Trophoblast cell (in vitro differentiated cells and primary cell): Measurements from ENCODE around the gene ANKMY1.

Source experiments
- DNase-seq, 2 donors: peaks; one replicate each; pipeline ENCODE4 v3.0.0-alpha.2; 2016
- H2AFZ ChIP-seq: 2 replicates; pipeline ENCODE4 v1.6.1; 2013; ENCODE audit warnings: low read length, moderate library complexity, mild to moderate bottlenecking; ENCODE audit not compliant: insufficient read depth, poor library complexity
- H2AK5ac ChIP-seq: 2 replicates; pipeline ENCODE4 v1.6.1; 2013; ENCODE audit warnings: mild to moderate bottlenecking, low read length
- H2BK120ac ChIP-seq: 2 replicates; pipeline ENCODE4 v1.6.1; 2013; ENCODE audit warnings: low read length, mild to moderate bottlenecking, moderate library complexity; ENCODE audit not compliant: insufficient read depth, poor library complexity
- H2BK12ac ChIP-seq: 2 replicates; pipeline ENCODE4 v1.6.1; 2013; ENCODE audit warnings: mild to moderate bottlenecking, low read length, moderate library complexity
- H2BK5ac ChIP-seq: 2 replicates; pipeline ENCODE4 v1.6.1; 2013; ENCODE audit warnings: low read length, low read depth, moderate library complexity, mild to moderate bottlenecking; ENCODE audit not compliant: poor library complexity
- H3K14ac ChIP-seq: 2 replicates; pipeline ENCODE4 v1.6.1; 2013; ENCODE audit warnings: mild to moderate bottlenecking, low read length
- H3K18ac ChIP-seq: 2 replicates; pipeline ENCODE4 v1.6.1; 2013; ENCODE audit warnings: mild to moderate bottlenecking, low read length
- H3K23ac ChIP-seq: 2 replicates; pipeline ENCODE4 v1.6.1; 2013; ENCODE audit warnings: low read length
- H3K27ac ChIP-seq: 2 replicates; pipeline ENCODE4 v1.5.1; 2013; ENCODE audit warnings: low read depth, mild to moderate bottlenecking, inconsistent platforms, low read length, moderate library complexity
- H3K27me3 ChIP-seq: 2 replicates; pipeline ENCODE4 v1.6.1; 2013; ENCODE audit warnings: inconsistent platforms, mild to moderate bottlenecking, low read length, moderate library complexity; ENCODE audit not compliant: insufficient read depth
- H3K36me3 ChIP-seq, 2 experiments: 1 replicate in 1 of 2; 2 replicates in 1 of 2; pipeline ENCODE4 v1.6.1; 2013; ENCODE audit warnings: low read length in 2 of 2, mild to moderate bottlenecking in 2 of 2, moderate library complexity in 1 of 2; ENCODE audit not compliant: insufficient read depth in 2 of 2, control insufficient read depth in 1 of 2
- H3K4ac ChIP-seq: 2 replicates; pipeline ENCODE4 v1.6.1; 2013; ENCODE audit warnings: low read depth, mild to moderate bottlenecking, low read length, moderate library complexity
- H3K4me1 ChIP-seq, 2 experiments: 1 replicate in 1 of 2; 2 replicates in 1 of 2; pipeline ENCODE4 v1.6.1; 2013; ENCODE audit warnings: low read length in 2 of 2, mild to moderate bottlenecking in 2 of 2, moderate library complexity in 1 of 2; ENCODE audit not compliant: insufficient read depth in 2 of 2, control insufficient read depth in 1 of 2
- H3K4me2 ChIP-seq: 2 replicates; pipeline ENCODE4 v1.6.1; 2013; ENCODE audit warnings: inconsistent platforms, mild to moderate bottlenecking, low read length, moderate library complexity
- H3K4me3 ChIP-seq: 2 replicates; pipeline ENCODE4 v1.5.1; 2013; ENCODE audit warnings: mild to moderate bottlenecking, low read depth, low read length, inconsistent platforms
- H3K79me1 ChIP-seq: one replicate; pipeline ENCODE4 v1.6.1; 2013; ENCODE audit warnings: low read length
- H3K79me2 ChIP-seq: 2 replicates; pipeline ENCODE4 v1.6.1; 2013; ENCODE audit warnings: low read length, mild to moderate bottlenecking; ENCODE audit not compliant: control insufficient read depth, insufficient read depth, poor library complexity
- H3K9ac ChIP-seq: 2 replicates; pipeline ENCODE4 v1.6.1; 2013; ENCODE audit warnings: mild to moderate bottlenecking, low read length
- H3K9me3 ChIP-seq: 2 replicates; pipeline ENCODE4 v1.6.1; 2013; ENCODE audit warnings: low read depth, mild to moderate bottlenecking, control low read depth, inconsistent platforms, low read length; ENCODE audit not compliant: insufficient read depth
- H4K12ac ChIP-seq: 2 replicates; pipeline ENCODE4 v1.6.1; 2013; ENCODE audit warnings: low read depth, mild to moderate bottlenecking, low read length, moderate library complexity
- H4K8ac ChIP-seq: 2 replicates; pipeline ENCODE4 v1.6.1; 2013; ENCODE audit warnings: low read depth, mild to moderate bottlenecking, low read length, moderate library complexity
- H4K91ac ChIP-seq: one replicate; pipeline ENCODE4 v1.6.1; 2013; ENCODE audit warnings: low read depth, mild to moderate bottlenecking, low read length, moderate library complexity
- WGBS: extraction: QIAGEN DNeasy Blood & Tissue Kit; methylation state at CpG from one replicate; pipeline ENCODE4 v1.1.7; 2013; ENCODE audit warnings: missing lambda C conversion rate; ENCODE audit not compliant: insufficient read length, insufficient coverage; ENCODE audit errors: extremely low coverage; 5-methylcytosine and 5-hydroxymethylcytosine counted together

ANKMY1 gene

DNA sequence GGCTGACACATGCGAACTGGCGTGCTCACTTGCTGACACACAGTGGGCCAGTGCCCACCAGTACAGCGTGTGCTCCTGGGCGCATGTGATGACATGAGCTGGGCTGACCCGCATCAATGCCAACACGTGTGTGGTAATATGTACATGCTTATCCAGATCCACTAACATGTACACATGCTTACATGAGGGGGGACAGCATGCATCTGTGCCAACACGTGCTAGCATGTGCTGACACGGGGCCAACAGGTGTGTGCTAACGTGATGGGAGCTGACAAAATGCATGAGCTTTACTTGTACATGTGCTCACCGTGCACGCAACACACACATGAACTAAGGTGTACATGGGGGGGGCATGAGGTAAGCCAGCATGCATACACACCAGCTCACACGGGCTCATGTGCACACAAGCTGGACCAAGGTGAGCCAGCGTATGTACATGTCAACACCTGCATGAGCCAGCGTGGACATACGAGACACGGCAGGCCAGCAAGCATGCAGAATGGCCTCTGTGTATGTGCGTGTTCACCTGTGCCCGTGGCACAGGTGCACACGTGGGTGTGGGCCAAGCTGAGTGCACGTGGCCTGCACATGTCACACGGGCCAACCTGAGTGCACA, 93.8 kb downstream of the ANKMY1 start:
- H3K18ac ChIP-seq: no peak overlapping the region
- H2AFZ ChIP-seq: no peak overlapping the region
- H3K4me3 ChIP-seq: peak overlapping the region; percentile 13
- no peak overlapping the region for H4K12ac ChIP-seq
- peaks cover 15% of the 10 kb centered on the region in 2 experiments for H3K4me1 ChIP-seq
- peaks cover 2% of the 10 kb centered on the region for H3K9me3 ChIP-seq
- no peak overlapping the region for H3K27ac ChIP-seq
- H2BK120ac ChIP-seq: no peak overlapping the region
- no peak for DNase-seq
- no peak overlapping the region for H3K23ac ChIP-seq
- no peak overlapping the region for H4K91ac ChIP-seq
- no peak overlapping the region for H2BK12ac ChIP-seq
- H3K79me1 ChIP-seq: peaks cover 9% of the 10 kb centered on the region
- no CpG with 5 or more reads among the region's 21 CpGs for WGBS
- H3K4ac ChIP-seq: no peak overlapping the region
- peaks cover 41% of the 10 kb centered on the region in 2 experiments for H3K36me3 ChIP-seq
- H2AK5ac ChIP-seq: no peak overlapping the region
- H3K27me3 ChIP-seq: no peaks in the 10 kb centered on the region
- no peak overlapping the region for H3K9ac ChIP-seq
- peaks cover 1% of the 10 kb centered on the region for H3K79me2 ChIP-seq
- H4K8ac ChIP-seq: no peak overlapping the region
- H3K4me2 ChIP-seq: no peak overlapping the region
- no peak overlapping the region for H2BK5ac ChIP-seq
- no peak overlapping the region for H3K14ac ChIP-seq

DNA sequence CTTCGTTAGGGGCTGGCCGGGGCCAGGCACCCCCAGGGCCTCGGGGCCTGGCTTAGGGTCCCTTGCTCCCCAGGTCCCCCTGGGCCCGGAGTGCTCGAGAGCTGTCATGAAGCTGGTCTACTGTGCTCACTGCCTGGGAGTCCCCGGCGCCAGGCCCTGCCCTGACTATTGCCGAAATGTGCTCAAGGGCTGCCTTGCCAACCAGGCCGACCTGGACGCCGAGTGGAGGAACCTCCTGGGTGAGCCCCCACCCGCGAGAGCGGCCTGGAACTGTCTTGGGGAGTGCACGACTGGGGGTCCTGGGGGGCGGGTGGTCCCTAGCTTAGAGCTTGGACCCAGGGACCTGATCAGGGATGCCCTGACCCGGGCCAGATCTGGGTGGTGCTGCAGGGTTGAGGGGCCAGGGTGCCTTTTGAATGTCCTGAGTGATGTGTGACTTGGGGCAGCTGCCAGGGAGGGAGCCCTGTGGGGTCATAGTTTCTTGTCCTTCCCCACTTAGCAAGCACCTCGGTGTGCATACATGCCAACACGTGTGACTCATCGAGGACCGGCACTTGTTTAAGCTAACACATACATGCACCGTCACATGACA, 94.4 kb downstream of the ANKMY1 start:
- Histone ChIP-seq H3K23ac (no peak overlapping the region), H3K27me3 (no peaks in the 10 kb centered on the region), H4K8ac (no peak overlapping the region), H3K4ac (no peak overlapping the region), H2BK5ac (no peak overlapping the region), H3K9me3 (peaks cover 2% of the 10 kb centered on the region), H3K27ac (no peak overlapping the region), H4K12ac (no peak overlapping the region), H2BK12ac (no peak overlapping the region), H3K14ac (no peak overlapping the region), H3K79me2 (peaks cover 4% of the 10 kb centered on the region), H3K36me3 (peaks cover 41% of the 10 kb centered on the region in 2 experiments), H3K18ac (no peak overlapping the region), H3K79me1 (peaks cover 15% of the 10 kb centered on the region), H2AFZ (no peak overlapping the region), H3K4me2 (no peak overlapping the region), H3K9ac (no peak overlapping the region), H2AK5ac (no peak overlapping the region), H4K91ac (no peak overlapping the region), H2BK120ac (no peak overlapping the region), H3K4me1 (peaks cover 21% of the 10 kb centered on the region in 2 experiments), H3K4me3 (no peak overlapping the region)
- DNase-seq: no peak
- no CpG with 5 or more reads among the region's 22 CpGs for WGBS

DNA sequence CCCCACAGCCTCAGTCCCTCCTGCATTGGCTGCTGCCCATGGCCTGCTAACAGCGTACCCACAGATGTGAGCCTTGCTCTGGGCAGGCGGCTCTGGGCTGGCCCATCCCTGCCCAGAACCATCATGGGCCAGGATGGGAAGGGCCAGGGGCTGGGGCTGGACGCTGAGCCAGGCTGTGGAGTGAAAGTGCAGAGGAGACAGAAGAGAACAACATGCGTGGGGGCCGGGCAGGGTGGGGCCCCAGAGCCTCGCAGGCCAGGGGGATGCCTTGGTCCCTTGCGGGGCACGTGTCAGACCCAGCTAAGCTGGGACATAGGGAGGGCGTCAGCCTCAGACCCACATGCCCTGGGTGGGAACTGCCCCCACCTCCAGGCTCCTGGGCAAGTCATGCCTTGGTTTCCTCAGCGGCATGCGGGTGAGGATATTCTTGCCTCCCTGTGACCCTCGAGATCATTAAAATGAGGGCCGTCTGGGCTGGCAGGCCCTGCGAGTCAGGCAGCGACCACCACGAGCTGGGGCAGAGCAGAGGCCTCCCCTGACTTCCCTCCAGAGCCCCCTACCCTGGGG, 95.0 kb downstream of the ANKMY1 start:
- no peak overlapping the region for H2AK5ac ChIP-seq
- no peak for DNase-seq

DNA sequence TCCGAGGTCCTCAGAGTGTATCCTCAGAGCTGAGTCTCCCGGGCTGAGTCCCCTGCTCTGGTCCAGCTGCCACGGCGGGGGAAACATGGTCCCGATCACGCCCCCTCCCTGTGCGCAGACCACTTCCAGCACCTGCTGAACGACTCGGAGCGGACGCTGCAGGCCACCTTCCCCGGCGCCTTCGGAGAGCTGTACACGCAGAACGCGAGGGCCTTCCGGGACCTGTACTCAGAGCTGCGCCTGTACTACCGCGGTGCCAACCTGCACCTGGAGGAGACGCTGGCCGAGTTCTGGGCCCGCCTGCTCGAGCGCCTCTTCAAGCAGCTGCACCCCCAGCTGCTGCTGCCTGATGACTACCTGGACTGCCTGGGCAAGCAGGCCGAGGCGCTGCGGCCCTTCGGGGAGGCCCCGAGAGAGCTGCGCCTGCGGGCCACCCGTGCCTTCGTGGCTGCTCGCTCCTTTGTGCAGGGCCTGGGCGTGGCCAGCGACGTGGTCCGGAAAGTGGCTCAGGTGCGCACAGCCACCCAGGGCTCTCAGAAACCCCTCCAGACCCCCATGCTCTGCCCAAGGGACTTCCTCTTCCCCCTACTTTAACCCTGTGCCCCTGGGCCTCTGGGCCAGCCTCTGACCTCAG, 95.6 kb downstream of the ANKMY1 start:
- Histone ChIP-seq H3K14ac (no peak overlapping the region), H3K9me3 (peaks cover 2% of the 10 kb centered on the region), H2AFZ (no peak overlapping the region), H3K79me1 (peaks cover 24% of the 10 kb centered on the region), H3K4ac (no peak overlapping the region), H3K9ac (no peak overlapping the region), H4K91ac (no peak overlapping the region), H3K27me3 (no peaks in the 10 kb centered on the region), H3K23ac (no peak overlapping the region), H3K4me3 (no peak overlapping the region), H3K4me2 (no peak overlapping the region), H3K4me1 (peaks cover 29 to 30% of the 10 kb centered on the region in 2 experiments), H2BK120ac (no peak overlapping the region), H3K79me2 (peaks cover 5% of the 10 kb centered on the region), H2BK12ac (no peak overlapping the region), H3K18ac (no peak overlapping the region), H4K12ac (no peak overlapping the region), H2BK5ac (no peak overlapping the region), H3K27ac (no peak overlapping the region), H4K8ac (no peak overlapping the region), H3K36me3 (peaks cover 41% of the 10 kb centered on the region in 2 experiments), H2AK5ac (no peak overlapping the region)
- WGBS: no CpG with 5 or more reads among the region's 41 CpGs
- no peak for DNase-seq

More for the DNA sequence above, 95.0 kb downstream of the ANKMY1 start:
- Histone ChIP-seq H3K36me3 (peaks cover 41% of the 10 kb centered on the region in 2 experiments), H3K4me3 (no peak overlapping the region), H4K12ac (no peak overlapping the region), H3K4me2 (no peak overlapping the region), H3K9ac (no peak overlapping the region), H3K4me1 (peaks cover 26% of the 10 kb centered on the region in 2 experiments), H4K8ac (no peak overlapping the region), H3K4ac (no peak overlapping the region), H3K79me1 (peaks cover 20% of the 10 kb centered on the region), H3K27me3 (no peaks in the 10 kb centered on the region), H2BK120ac (no peak overlapping the region), H3K79me2 (peaks cover 4% of the 10 kb centered on the region), H4K91ac (no peak overlapping the region), H2AFZ (no peak overlapping the region), H2BK5ac (no peak overlapping the region), H3K18ac (no peak overlapping the region), H3K23ac (no peak overlapping the region), H3K14ac (no peak overlapping the region), H2BK12ac (no peak overlapping the region), H3K9me3 (peaks cover 2% of the 10 kb centered on the region), H3K27ac (no peak overlapping the region)
- no CpG with 5 or more reads among the region's 16 CpGs for WGBS
